HEK293 (cell line): ENCODE results near the gene AURKAIP1.
A peak's percentile ranks its signal among the peaks of the same experiment; 100 is the strongest.

Source experiments
- CTCF ChIA-PET: fragments of 350-600 bp; formaldehyde crosslinking; extraction: SDS; loops from one replicate; lab custom pipeline; 2021; ENCODE audit warnings: antibody characterized with exemption; lab: Yijun Ruan, JAX
- POLR2A ChIA-PET: fragments of 300-600 bp; formaldehyde crosslinking; extraction: SDS; loops from one replicate; lab custom pipeline; 2020; ENCODE audit warnings: antibody characterized with exemption, inconsistent platforms; lab: Yijun Ruan, JAX
- H3K27ac ChIP-seq: fragments of 200-500 bp; sonication (Bioruptor generic); 2 replicates; pipeline ENCODE4 v1.5.1; 2014; ENCODE audit warnings: low read depth, low read length, control low read depth, inconsistent platforms; ENCODE audit errors: extremely low read depth
- H3K36me3 ChIP-seq, 2 experiments: fragments of 200-500 bp in 1 of 2; sonication (Bioruptor generic) in 1 of 2; 1 replicate in 1 of 2; 2 replicates in 1 of 2; pipeline ENCODE4 v1.5.1; 2014 to 2017; ENCODE audit warnings: inconsistent platforms in 2 of 2, low read length in 2 of 2; ENCODE audit not compliant: control insufficient read depth in 2 of 2, insufficient read depth in 1 of 2
- H3K4me1 ChIP-seq: fragments of 200-500 bp; sonication (Bioruptor generic); 2 replicates; pipeline ENCODE4 v1.5.1; 2014; ENCODE audit warnings: mild to moderate bottlenecking, low read length, inconsistent platforms; ENCODE audit not compliant: control insufficient read depth, insufficient read depth
- H3K4me3 ChIP-seq: 2 replicates; pipeline ENCODE4 v1.5.1; 2011; ENCODE audit warnings: low read depth, mild to moderate bottlenecking, control low read depth, low read length, moderate library complexity
- H3K9me3 ChIP-seq: fragments of 200-500 bp; sonication (Bioruptor generic); 2 replicates; pipeline ENCODE4 v1.5.1; 2014; ENCODE audit warnings: low read depth, low read length, inconsistent platforms; ENCODE audit not compliant: control insufficient read depth, insufficient read depth
- BCL11A ChIP-seq: fragments of 450-650 bp; formaldehyde crosslinking; IDR thresholded peaks from 2 replicates; pipeline ENCODE4 v1.5.1; 2016; ENCODE audit warnings: low read depth, missing biosample characterization, missing genetic modification characterization
- BCL11B ChIP-seq: fragments of 450-650 bp; formaldehyde crosslinking; IDR thresholded peaks from 2 replicates; pipeline ENCODE4 v1.5.1; 2016; ENCODE audit warnings: low read depth, missing biosample characterization, missing genetic modification characterization
- GLIS1 ChIP-seq: fragments of 450-650 bp; formaldehyde crosslinking; IDR thresholded peaks from 2 replicates; pipeline ENCODE4 v1.5.1; 2016; ENCODE audit warnings: missing biosample characterization, missing genetic modification characterization
- GLIS2 ChIP-seq: fragments of 450-650 bp; formaldehyde crosslinking; IDR thresholded peaks from 2 replicates; pipeline ENCODE4 v1.5.1; 2016; ENCODE audit warnings: missing biosample characterization, missing genetic modification characterization
- HOXA7 ChIP-seq: sonication (generic); formaldehyde crosslinking; IDR thresholded peaks from 2 replicates; pipeline ENCODE4 v1.8.1; 2022; ENCODE audit warnings: missing genetic modification reagents, borderline replicate concordance
- KLF16 ChIP-seq: fragments of 450-650 bp; formaldehyde crosslinking; IDR thresholded peaks from 2 replicates; pipeline ENCODE4 v1.5.1; 2017; ENCODE audit warnings: missing biosample characterization, missing genetic modification characterization
- OSR2 ChIP-seq: fragments of 450-650 bp; formaldehyde crosslinking; IDR thresholded peaks from 2 replicates; pipeline ENCODE4 v1.5.1; 2016; ENCODE audit warnings: missing biosample characterization, missing genetic modification characterization
- OVOL3 ChIP-seq: fragments of 450-650 bp; formaldehyde crosslinking; IDR thresholded peaks from 2 replicates; pipeline ENCODE4 v1.5.1; 2016; ENCODE audit warnings: missing biosample characterization, missing genetic modification characterization
- PRDM1 ChIP-seq: fragments of 450-650 bp; formaldehyde crosslinking; IDR thresholded peaks from 2 replicates; pipeline ENCODE4; 2016; ENCODE audit warnings: missing biosample characterization, missing genetic modification characterization
- ZBTB17 ChIP-seq: fragments of 450-650 bp; formaldehyde crosslinking; IDR thresholded peaks from 2 replicates; pipeline ENCODE4 v1.5.1; 2016; ENCODE audit warnings: missing biosample characterization, missing genetic modification characterization
- ZBTB7A ChIP-seq: fragments of 450-650 bp; formaldehyde crosslinking; IDR thresholded peaks from 2 replicates; pipeline ENCODE4 v1.5.1; 2016; ENCODE audit warnings: low read depth, missing biosample characterization, missing genetic modification characterization
- ZBTB8A ChIP-seq: fragments of 450-650 bp; formaldehyde crosslinking; IDR thresholded peaks from 2 replicates; pipeline ENCODE4 v1.5.1; 2016; ENCODE audit warnings: missing biosample characterization, missing genetic modification characterization
- ZNF169 ChIP-seq: fragments of 450-650 bp; formaldehyde crosslinking; IDR thresholded peaks from 2 replicates; pipeline ENCODE4 v1.5.1; 2016; ENCODE audit warnings: missing biosample characterization, missing genetic modification characterization
- ZNF239 ChIP-seq: fragments of 450-650 bp; formaldehyde crosslinking; IDR thresholded peaks from 2 replicates; pipeline ENCODE4 v1.5.1; 2016; ENCODE audit warnings: missing biosample characterization, missing genetic modification characterization
- ZNF24 ChIP-seq: fragments of 450-650 bp; formaldehyde crosslinking; IDR thresholded peaks from 2 replicates; pipeline ENCODE4 v1.5.1; 2016; ENCODE audit warnings: missing biosample characterization, missing genetic modification characterization
- ZNF274 ChIP-seq, 2 experiments: fragments of 200-500 bp in 1 of 2; fragments of 450-650 bp in 1 of 2; sonication (Bioruptor generic) in 1 of 2; formaldehyde crosslinking in 1 of 2; IDR thresholded peaks; 2 replicates each; pipeline versions ENCODE4 v1.5.1 to v1.6.1; 2014 to 2016; ENCODE audit warnings: borderline replicate concordance in 1 of 2, inconsistent platforms in 1 of 2, low read length in 1 of 2, missing biosample characterization in 1 of 2, missing genetic modification characterization in 1 of 2
- ZNF521 ChIP-seq: fragments of 450-650 bp; formaldehyde crosslinking; IDR thresholded peaks from 2 replicates; pipeline ENCODE4 v1.5.1; 2017; ENCODE audit warnings: missing biosample characterization, mild to moderate bottlenecking, missing genetic modification characterization
- TF ChIP-seq, protein P1 (sequence below): fragments of 450-650 bp; formaldehyde crosslinking; optimal IDR thresholded peaks from 2 replicates; pipeline ENCODE3; 2016; ENCODE audit warnings: missing biosample characterization, mild to moderate bottlenecking, missing genetic modification characterization

The AURKAIP1 gene

DNA sequence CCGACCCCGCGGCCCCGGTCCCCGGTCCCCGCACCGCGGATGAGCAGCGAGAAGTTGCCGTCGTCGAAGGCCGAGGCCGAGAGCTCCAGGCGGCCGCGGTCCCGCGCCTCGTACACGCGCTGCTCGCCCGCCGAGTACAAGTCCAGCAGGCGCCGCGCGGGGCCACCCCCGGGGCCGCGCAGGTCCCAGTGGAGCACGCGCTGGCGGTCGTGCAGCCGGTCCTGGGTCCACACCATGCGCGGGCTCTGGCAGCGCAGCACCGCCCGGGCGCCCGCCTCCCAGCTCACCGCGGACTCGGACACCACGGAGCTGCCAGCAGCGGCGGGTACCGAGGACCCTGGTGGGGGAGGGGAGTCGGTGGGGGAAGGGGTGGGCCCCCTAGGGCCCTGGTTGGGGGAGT is 19.6 kb downstream of the AURKAIP1 start:
- peaks cover 7% of the 10 kb centered on the region; the same call in 1 of the 2 replicates for H3K4me1 ChIP-seq
- no peak for TF ChIP-seq ZNF521 (tag by site-specific recombination)
- TF ChIP-seq, protein P1, sequence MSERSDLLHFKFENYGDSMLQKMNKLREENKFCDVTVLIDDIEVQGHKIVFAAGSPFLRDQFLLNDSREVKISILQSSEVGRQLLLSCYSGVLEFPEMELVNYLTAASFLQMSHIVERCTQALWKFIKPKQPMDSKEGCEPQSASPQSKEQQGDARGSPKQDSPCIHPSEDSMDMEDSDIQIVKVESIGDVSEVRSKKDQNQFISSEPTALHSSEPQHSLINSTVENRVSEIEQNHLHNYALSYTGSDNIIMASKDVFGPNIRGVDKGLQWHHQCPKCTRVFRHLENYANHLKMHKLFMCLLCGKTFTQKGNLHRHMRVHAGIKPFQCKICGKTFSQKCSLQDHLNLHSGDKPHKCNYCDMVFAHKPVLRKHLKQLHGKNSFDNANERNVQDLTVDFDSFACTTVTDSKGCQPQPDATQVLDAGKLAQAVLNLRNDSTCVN = peak; percentile 40
- no peaks in the 10 kb centered on the region for H3K36me3 ChIP-seq
- H3K9me3 ChIP-seq = no peaks in the 10 kb centered on the region
- no peak overlapping the region for H3K27ac ChIP-seq
- ChIA-PET POLR2A (interaction anchor here (1.0 kb wide), 1 partner anchor 20 kb away, joined by 6 read pairs; the partner anchor contains the start of gene AURKAIP1), CTCF (interaction anchor here (1.1 kb wide), 1 partner anchor 17 kb away, joined by 3 read pairs; no protein-coding TSS in a partner anchor)
- no peak overlapping the region for H3K4me3 ChIP-seq

GRCh38 chr1:1354271-1355247 is 20.4 kb downstream of the AURKAIP1 start:
- TF ChIP-seq GLIS1 (tag by site-specific recombination) = peak; percentile 88
- TF ChIP-seq ZBTB7A (tag by site-specific recombination) = 0 out of 2 replicates have a peak, but pooled peaks have one; percentile 49
- no peak for TF ChIP-seq BCL11A (tag by site-specific recombination)
- TF ChIP-seq BCL11B (tag by site-specific recombination) = no peak
- TF ChIP-seq ZBTB8A (tag by site-specific recombination) = peak; percentile 18
- TF ChIP-seq OSR2 (tag by site-specific recombination) = no peak
- no peak for TF ChIP-seq PRDM1
- TF ChIP-seq ZNF24 (tag by site-specific recombination) = no peak
- no peak for TF ChIP-seq ZNF239 (tag by site-specific recombination)
- no peak for TF ChIP-seq ZBTB17 (tag by site-specific recombination)
- TF ChIP-seq ZNF274 (IDR thresholded peaks at IDR 0.05; ENCODE audit: low read length) = no peak
- TF ChIP-seq ZNF274 (tag by site-specific recombination; IDR thresholded peaks at IDR 0.05; ENCODE audit: borderline replicate concordance) = no peak
- 0 out of 2 replicates have a peak, but pooled peaks have one; percentile 36 for TF ChIP-seq KLF16
- TF ChIP-seq OVOL3 = no peak
- no peak for TF ChIP-seq HOXA7
- peak; percentile 45; the same call in 1 of the 2 replicates for TF ChIP-seq GLIS2 (tag by site-specific recombination)
- no peak for TF ChIP-seq ZNF169
- TF ChIP-seq, protein P1 = peak; percentile 37
- Histone ChIP-seq H3K36me3 (no peaks in the 10 kb centered on the region), H3K27ac (no peak overlapping the region), H3K9me3 (no peaks in the 10 kb centered on the region), H3K4me1 (peaks cover 7% of the 10 kb centered on the region; the same call in 1 of the 2 replicates), H3K4me3 (no peak overlapping the region)
- POLR2A ChIA-PET = interaction anchor here (0.6 to 1.0 kb wide), 4 partner anchors 21 to 686 kb away, joined by 3 to 6 read pairs (median 4); partner anchors contain the start of gene AURKAIP1
- CTCF ChIA-PET = interaction anchor here (1.1 to 2.7 kb wide), 2 partner anchors 17 to 18 kb away, joined by 3 to 15 read pairs; no protein-coding TSS in a partner anchor
